AG09309 (cell line): ENCODE measurements around the gene PPP1R1B.

ENCODE experiments used
- DNase-seq: peaks from one replicate; pipeline ENCODE4 v3.0.0-alpha.2; 2010; ENCODE audit warnings: low read depth
- H3K4me3 ChIP-seq: 2 replicates; pipeline ENCODE4 v1.5.1; 2011; ENCODE audit warnings: mild to moderate bottlenecking, low read depth, low read length, moderate library complexity; ENCODE audit not compliant: control insufficient read depth
- CTCF ChIP-seq: IDR thresholded peaks from 2 replicates; pipeline ENCODE4 v1.5.1; 2011; ENCODE audit warnings: mild to moderate bottlenecking, low read depth, low read length, inconsistent platforms; ENCODE audit not compliant: insufficient read depth, control insufficient read depth; ENCODE audit errors: missing control alignments

Gene PPP1R1B

DNA sequence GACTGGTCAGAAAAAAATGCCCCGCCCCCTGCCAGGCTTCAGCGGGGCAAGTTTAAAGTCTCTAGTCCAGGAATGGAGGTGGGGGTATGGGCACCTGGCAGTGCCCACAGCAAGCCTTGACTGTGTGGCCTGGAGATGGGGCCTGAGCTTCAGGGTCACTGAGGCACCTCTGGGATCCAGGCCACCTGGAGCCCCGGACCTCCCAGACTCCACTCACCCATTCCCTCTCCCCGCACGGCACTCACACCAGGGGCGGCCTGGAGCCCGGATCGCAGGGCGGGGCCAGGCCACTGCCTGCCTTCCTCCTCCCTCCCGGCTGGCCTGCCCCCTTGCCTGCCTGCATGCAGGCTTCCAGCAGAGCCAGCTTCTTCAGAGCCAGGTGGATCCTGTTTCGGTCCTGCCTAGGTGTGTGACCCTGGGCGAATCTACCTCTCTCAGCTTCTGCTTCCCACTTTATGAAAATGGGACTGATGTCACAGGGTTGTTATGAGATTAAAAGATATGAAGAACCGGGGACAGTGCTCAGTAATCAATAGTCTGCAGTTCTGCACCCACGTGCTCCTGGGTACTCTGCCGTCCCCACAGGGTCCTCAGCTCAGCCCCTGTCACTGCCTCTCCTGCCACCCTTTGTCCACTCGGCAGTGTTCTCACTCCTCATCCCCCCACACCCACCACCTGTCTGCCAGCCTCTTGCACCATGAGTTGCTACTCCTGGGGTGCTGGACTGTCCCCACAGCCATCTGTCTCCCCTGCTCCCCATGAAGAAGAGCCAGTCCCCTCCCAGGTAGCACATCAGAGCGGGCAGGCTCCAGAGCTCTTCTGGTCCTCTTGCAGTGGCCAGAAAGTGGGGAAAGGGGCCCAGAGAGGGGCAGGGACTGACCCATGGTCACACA, 37.2 kb downstream of the PPP1R1B start:
- H3K4me3 ChIP-seq = no peak overlapping the region
- DNase-seq = no peak
- TF ChIP-seq CTCF = no peak

GRCh38 chr17:39664581-39665561, 38.1 kb downstream of the PPP1R1B start, which contains the start of gene TCAP:
Gene TCAP (plus strand): TSS chr17:39665349. CDS start chr17:39665360, 11 bp downstream.
- H3K4me3 ChIP-seq = no peak within 1 kb of the TSS
- no peak for DNase-seq
- TF ChIP-seq CTCF = no peak

GRCh38 chr17:39665642-39666224, 39.0 kb downstream of the PPP1R1B start:
- no peak for DNase-seq
- no peak overlapping the region for H3K4me3 ChIP-seq
- peak; percentile 23 for TF ChIP-seq CTCF

DNA sequence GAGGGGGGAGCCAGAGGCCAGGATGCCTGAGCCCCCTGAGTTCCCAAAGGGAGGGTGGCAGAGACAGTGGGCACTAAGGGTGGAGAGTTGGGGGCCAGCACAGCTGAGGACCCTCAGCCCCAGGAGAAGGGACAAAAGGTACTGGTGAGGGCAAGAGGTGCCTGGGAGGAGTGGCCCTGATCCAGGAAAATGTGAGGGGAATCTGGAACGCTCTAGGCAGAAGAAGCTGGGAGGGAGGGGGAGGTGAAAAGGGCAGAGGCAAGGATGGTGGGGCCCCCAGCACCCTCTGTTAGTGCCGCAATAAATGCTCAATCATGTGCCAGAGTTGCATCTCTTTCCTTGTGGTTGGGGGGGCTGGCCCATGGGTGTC, 39.5 kb downstream of the PPP1R1B start:
- no peak for DNase-seq
- no peak overlapping the region for H3K4me3 ChIP-seq
- TF ChIP-seq CTCF = no peak

DNA sequence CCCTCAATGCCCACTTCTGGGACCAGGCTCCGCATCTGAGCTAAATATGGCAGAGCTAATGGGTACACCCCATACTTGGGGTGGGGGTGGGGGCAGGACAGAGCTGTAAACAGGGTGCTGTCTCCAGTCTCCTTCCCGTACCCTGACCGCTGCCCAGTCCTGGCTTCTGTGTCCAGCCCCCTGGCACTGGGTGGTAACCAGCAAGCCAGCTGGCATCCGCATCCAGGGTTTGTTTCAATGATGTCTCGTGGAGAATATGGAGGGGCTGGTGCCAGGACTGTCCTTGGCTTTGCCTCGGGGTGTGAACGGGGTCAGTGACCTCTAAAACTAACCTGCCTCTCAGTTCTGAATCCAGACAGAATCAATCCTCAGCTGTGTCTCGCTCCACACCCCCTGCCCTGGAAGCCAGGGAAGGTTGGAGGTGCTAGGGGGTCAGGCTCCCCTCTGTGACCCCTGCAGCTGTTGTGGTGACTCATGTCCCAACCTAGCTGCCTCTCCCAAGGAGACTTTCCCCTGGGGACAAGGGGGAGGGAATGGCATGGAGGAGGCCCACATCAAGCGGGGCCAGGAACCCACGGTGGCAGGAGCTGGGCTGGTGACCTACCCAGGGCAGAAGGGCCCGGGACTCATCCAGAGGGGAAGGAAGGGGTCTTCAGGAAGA, 40.0 kb downstream of the PPP1R1B start:
- no peak overlapping the region for H3K4me3 ChIP-seq
- no peak for TF ChIP-seq CTCF
- DNase-seq = no peak
